Neural progenitor cell (in vitro differentiated cells): ENCODE results near the gene DOCK9. TPM values are rescaled to one million over a fixed set of nuclear protein-coding genes. Genes with fewer than 3 reads are reported as not detected.

Experiments
- DNase-seq: peaks from one replicate; pipeline ENCODE4 v3.0.0-alpha.2; 2016; ENCODE audit warnings: low spot score
- H2AFZ ChIP-seq: fragments of 200-600 bp; sonication (generic); replicated peaks from 2 replicates; pipeline ENCODE4 v1.6.1; 2016; ENCODE audit warnings: antibody characterized with exemption
- H3F3A ChIP-seq: fragments of 200-600 bp; sonication (generic); 2 replicates; pipeline ENCODE4 v1.6.1; 2016; ENCODE audit warnings: antibody characterized with exemption, low read depth
- H3K27ac ChIP-seq: fragments of 200-600 bp; sonication (generic); 2 replicates; pipeline ENCODE4 v1.5.1; 2016; ENCODE audit warnings: mild to moderate bottlenecking
- H3K27me3 ChIP-seq: fragments of 200-600 bp; sonication (generic); 2 replicates; pipeline ENCODE4 v1.6.1; 2016; ENCODE audit warnings: mild to moderate bottlenecking, moderate library complexity
- H3K36me3 ChIP-seq: fragments of 200-600 bp; sonication (generic); 2 replicates; pipeline ENCODE4 v1.5.1; 2016
- H3K4me1 ChIP-seq: fragments of 200-600 bp; sonication (generic); 2 replicates; pipeline ENCODE4 v1.6.1; 2016; ENCODE audit warnings: mixed run types
- H3K4me2 ChIP-seq: fragments of 200-600 bp; sonication (generic); 2 replicates; pipeline ENCODE4 v1.6.1; 2016
- H3K4me3 ChIP-seq: fragments of 200-600 bp; sonication (generic); 2 replicates; pipeline ENCODE4 v1.5.1; 2016
- H3K79me2 ChIP-seq: fragments of 200-600 bp; sonication (generic); 2 replicates; pipeline ENCODE4 v1.6.1; 2016; ENCODE audit warnings: low read depth
- H3K9ac ChIP-seq: fragments of 200-600 bp; sonication (generic); 2 replicates; pipeline ENCODE4 v1.6.1; 2016
- H3K9me3 ChIP-seq: fragments of 200-600 bp; sonication (generic); 2 replicates; pipeline ENCODE4 v1.5.1; 2016; ENCODE audit warnings: low read depth
- H4K20me1 ChIP-seq: fragments of 200-600 bp; sonication (generic); 2 replicates; pipeline ENCODE4 v1.6.1; 2016; ENCODE audit warnings: low read depth
- H3K27ac Mint-ChIP-seq: 3 replicates; pipeline ENCODE4 v1.8.0; 2021; ENCODE audit warnings: mixed read lengths
- H3K27me3 Mint-ChIP-seq: 2 replicates; pipeline ENCODE4 v1.8.0; 2022; ENCODE audit warnings: low read depth, mild to moderate bottlenecking, inconsistent platforms, moderate library complexity, mixed read lengths; ENCODE audit not compliant: insufficient read depth
- H3K36me3 Mint-ChIP-seq: 3 replicates; pipeline ENCODE4 v1.8.0; 2021; ENCODE audit warnings: mixed read lengths
- H3K4me1 Mint-ChIP-seq: 3 replicates; pipeline ENCODE4 v1.8.0; 2021; ENCODE audit warnings: mixed read lengths
- H3K4me3 Mint-ChIP-seq: 3 replicates; pipeline ENCODE4 v1.8.0; 2021; ENCODE audit warnings: mild to moderate bottlenecking, moderate library complexity, mixed read lengths
- H3K9me3 Mint-ChIP-seq: 3 replicates; pipeline ENCODE4 v1.8.0; 2020; ENCODE audit warnings: mixed read lengths
- EZH2 ChIP-seq: fragments of 200-600 bp; sonication (generic); IDR thresholded peaks from 2 replicates; pipeline ENCODE4 v1.6.1; 2017; ENCODE audit warnings: antibody characterized with exemption, mild to moderate bottlenecking, moderate library complexity
- EZH2phosphoT487 ChIP-seq: fragments of 200-600 bp; sonication (generic); IDR thresholded peaks from 2 replicates; pipeline ENCODE4 v1.6.1; 2017; ENCODE audit warnings: antibody characterized with exemption
- small RNA-seq: library from RNA; depleted of rRNA; stranded (forward); fragments of <200 nt; gene quantifications from one replicate; pipeline ENCODE3, GENCODE V24; 2015
- total RNA-seq: library from RNA; depleted of rRNA; stranded (reverse); fragments of >200 nt; gene quantifications from 2 replicates; pipeline ENCODE4 v1.2.3, GENCODE V29; 2015; ENCODE audit warnings: low replicate concordance
- TF ChIP-seq, protein P1 (sequence below): fragments of 200-600 bp; sonication (generic); IDR thresholded peaks from 2 replicates; pipeline ENCODE4 v1.5.1; 2017; ENCODE audit warnings: antibody characterized with exemption, mild to moderate bottlenecking

The DOCK9 gene
- total RNA-seq, 1 donor from 2014 or later: 16.6 TPM

DNA sequence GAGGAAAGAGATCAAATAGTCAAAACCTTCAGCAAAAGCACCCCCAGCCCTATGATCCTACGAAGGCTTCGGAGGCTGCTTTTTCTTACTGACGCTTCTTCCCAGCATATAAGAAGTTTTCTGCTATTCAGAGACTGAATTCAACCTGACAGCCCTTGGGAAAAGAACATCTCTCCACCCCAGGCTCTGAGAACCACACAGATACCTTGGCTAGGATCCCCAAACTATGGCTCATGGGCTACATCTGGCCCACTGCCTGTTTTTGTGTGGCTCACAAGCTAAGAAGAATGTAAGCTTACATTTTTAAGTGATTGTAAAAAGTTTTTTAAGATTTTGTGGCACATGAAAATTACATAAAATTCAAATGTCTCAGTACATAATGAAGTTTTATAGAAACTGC lies 228.4 kb downstream of the DOCK9 start:
- Histone ChIP-seq H3K79me2 (no peaks in the 10 kb centered on the region), H3K9ac (no peak overlapping the region), H3K27ac (no peak overlapping the region), H3F3A (peaks cover 12% of the 10 kb centered on the region), H3K9me3 (no peaks in the 10 kb centered on the region), H3K36me3 (no peaks in the 10 kb centered on the region), H4K20me1 (no peaks in the 10 kb centered on the region), H3K27me3 (peaks cover 51% of the 10 kb centered on the region), H3K4me2 (no peak overlapping the region), H2AFZ (no peak overlapping the region), H3K4me1 (peaks cover 13% of the 10 kb centered on the region), H3K4me3 (no peak overlapping the region)
- H3K4me1 Mint-ChIP-seq: peaks cover 10% of the 10 kb centered on the region
- DNase-seq: no peak
- peaks cover 21% of the 10 kb centered on the region for H3K9me3 Mint-ChIP-seq
- H3K27me3 Mint-ChIP-seq: peaks cover 31% of the 10 kb centered on the region
- H3K27ac Mint-ChIP-seq: no peak overlapping the region
- H3K36me3 Mint-ChIP-seq: peaks cover 4% of the 10 kb centered on the region
- H3K4me3 Mint-ChIP-seq: no peak overlapping the region
- TF ChIP-seq EZH2phosphoT487 (no peak), EZH2 (no peak)
- TF ChIP-seq, protein P1, sequence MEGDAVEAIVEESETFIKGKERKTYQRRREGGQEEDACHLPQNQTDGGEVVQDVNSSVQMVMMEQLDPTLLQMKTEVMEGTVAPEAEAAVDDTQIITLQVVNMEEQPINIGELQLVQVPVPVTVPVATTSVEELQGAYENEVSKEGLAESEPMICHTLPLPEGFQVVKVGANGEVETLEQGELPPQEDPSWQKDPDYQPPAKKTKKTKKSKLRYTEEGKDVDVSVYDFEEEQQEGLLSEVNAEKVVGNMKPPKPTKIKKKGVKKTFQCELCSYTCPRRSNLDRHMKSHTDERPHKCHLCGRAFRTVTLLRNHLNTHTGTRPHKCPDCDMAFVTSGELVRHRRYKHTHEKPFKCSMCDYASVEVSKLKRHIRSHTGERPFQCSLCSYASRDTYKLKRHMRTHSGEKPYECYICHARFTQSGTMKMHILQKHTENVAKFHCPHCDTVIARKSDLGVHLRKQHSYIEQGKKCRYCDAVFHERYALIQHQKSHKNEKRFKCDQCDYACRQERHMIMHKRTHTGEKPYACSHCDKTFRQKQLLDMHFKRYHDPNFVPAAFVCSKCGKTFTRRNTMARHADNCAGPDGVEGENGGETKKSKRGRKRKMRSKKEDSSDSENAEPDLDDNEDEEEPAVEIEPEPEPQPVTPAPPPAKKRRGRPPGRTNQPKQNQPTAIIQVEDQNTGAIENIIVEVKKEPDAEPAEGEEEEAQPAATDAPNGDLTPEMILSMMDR: no peak

DNA sequence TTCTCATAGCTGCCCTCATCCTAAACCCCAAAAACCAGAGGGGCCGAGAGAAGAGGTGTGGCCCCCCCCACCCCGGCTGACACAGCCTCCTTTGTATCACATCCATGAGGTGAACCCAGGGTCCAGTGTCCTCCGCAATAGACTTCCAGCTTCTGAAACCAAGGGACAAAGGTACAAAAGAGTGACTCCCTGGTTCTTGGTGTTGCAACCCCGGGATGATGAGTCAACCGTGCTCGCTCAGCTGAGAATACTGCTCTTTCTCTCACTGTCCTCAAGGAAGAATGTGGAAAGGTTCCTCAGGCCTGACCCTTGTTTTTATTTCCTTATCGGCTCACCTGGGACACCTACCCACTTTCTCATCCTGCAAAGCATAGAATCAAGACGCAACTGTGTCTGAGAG lies 230.9 kb downstream of the DOCK9 start:
- peaks cover 10% of the 10 kb centered on the region for H3F3A ChIP-seq
- H3K79me2 ChIP-seq: no peaks in the 10 kb centered on the region
- H2AFZ ChIP-seq: no peak overlapping the region
- peaks cover 19% of the 10 kb centered on the region for H3K27me3 Mint-ChIP-seq
- no peaks in the 10 kb centered on the region for H4K20me1 ChIP-seq
- H3K4me2 ChIP-seq: no peak overlapping the region
- H3K27ac Mint-ChIP-seq: no peak overlapping the region
- no peaks in the 10 kb centered on the region for H3K9me3 ChIP-seq
- H3K36me3 ChIP-seq: no peaks in the 10 kb centered on the region
- H3K4me3 ChIP-seq: no peak overlapping the region
- no peak overlapping the region for H3K4me3 Mint-ChIP-seq
- peaks cover 27% of the 10 kb centered on the region for H3K27me3 ChIP-seq
- no peaks in the 10 kb centered on the region for H3K36me3 Mint-ChIP-seq
- peaks cover 3% of the 10 kb centered on the region for H3K9me3 Mint-ChIP-seq
- H3K9ac ChIP-seq: no peak overlapping the region
- DNase-seq: no peak
- peaks cover 5% of the 10 kb centered on the region for H3K4me1 ChIP-seq
- peaks cover 6% of the 10 kb centered on the region for H3K4me1 Mint-ChIP-seq
- H3K27ac ChIP-seq: no peak overlapping the region
- TF ChIP-seq EZH2 (no peak), EZH2phosphoT487 (no peak)
- TF ChIP-seq, protein P1: no peak

Small RNAs within 50 kb of the gene (small RNA-seq; reads per million reads assigned to genes)
- not detected for gene AL161420.1
- not detected for gene RNU6-83P

Other genes with a start within 250 kb of the DOCK9 start
- not detected in 2 replicates for gene SLC15A1, start 225.4 kb downstream of the DOCK9 start, total RNA-seq
- gene UBAC2, start 222.8 kb upstream of the DOCK9 start, total RNA-seq: 87.7 and 93.2 TPM in 2 replicates